D721Med (cell line): ENCODE results near the gene RANBP1.
"Not testable (repeated sequence)": the region's sequence is repeated elsewhere in the genome, so short reads cannot be mapped to it uniquely, and the experiment has no call there.

ENCODE experiments used
- DNase-seq: peaks from one replicate; pipeline ENCODE4 v3.0.0; 2011; ENCODE audit warnings: low spot score; ENCODE audit not compliant: insufficient read length
- FAIRE-seq: peaks from 2 replicates; lab custom pipeline; 2011; peaks lifted over from hg19 to GRCh38; lab: Jason Lieb, UNC
- TF ChIP-seq, protein P1 (sequence below): IDR thresholded peaks from 2 replicates; pipeline ENCODE4 v1.5.1; 2012; ENCODE audit warnings: mild to moderate bottlenecking, control low read depth; ENCODE audit not compliant: insufficient read depth; ENCODE audit errors: missing control alignments

Gene RANBP1

DNA sequence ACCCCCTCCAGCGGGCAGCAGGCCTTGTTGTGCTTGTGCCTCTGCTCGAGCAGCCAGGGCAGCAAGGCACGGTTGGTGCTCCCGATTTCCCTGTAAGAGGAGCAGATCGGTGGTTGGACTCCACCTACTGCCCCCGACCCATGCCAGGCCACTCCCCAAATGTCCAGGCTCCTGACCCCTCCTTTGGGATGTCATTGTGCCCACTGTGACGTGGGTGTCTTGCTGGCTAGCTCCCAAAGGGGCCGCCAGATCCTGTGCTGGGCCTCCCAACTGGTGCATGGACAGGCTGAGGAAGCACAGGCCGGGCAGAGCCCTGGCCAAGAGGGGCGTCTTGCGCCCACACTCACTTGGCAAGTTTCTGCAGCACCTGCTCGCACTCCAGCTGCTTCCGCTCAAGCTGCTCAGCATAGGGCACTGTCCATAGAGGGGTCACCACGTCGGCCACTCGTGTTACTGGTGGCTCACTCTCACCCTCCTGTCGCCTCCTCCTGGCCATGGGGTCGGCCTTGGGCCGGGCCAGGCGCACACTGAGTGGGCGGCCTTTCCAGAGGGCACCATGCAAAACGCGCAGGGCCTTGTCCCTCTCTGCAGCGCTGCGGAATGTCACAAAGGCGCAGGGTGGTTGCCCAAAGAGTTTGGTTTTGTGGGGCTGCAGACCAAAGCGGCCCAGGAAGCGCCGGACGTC lies at the start of gene RANBP1:
Gene RANBP1, plus strand, starts transcription at position 414 of the 685 bp plus-strand sequence. Its CDS starts 81 bp downstream, at position 495.
- no peak for DNase-seq
- TF ChIP-seq, protein P1, sequence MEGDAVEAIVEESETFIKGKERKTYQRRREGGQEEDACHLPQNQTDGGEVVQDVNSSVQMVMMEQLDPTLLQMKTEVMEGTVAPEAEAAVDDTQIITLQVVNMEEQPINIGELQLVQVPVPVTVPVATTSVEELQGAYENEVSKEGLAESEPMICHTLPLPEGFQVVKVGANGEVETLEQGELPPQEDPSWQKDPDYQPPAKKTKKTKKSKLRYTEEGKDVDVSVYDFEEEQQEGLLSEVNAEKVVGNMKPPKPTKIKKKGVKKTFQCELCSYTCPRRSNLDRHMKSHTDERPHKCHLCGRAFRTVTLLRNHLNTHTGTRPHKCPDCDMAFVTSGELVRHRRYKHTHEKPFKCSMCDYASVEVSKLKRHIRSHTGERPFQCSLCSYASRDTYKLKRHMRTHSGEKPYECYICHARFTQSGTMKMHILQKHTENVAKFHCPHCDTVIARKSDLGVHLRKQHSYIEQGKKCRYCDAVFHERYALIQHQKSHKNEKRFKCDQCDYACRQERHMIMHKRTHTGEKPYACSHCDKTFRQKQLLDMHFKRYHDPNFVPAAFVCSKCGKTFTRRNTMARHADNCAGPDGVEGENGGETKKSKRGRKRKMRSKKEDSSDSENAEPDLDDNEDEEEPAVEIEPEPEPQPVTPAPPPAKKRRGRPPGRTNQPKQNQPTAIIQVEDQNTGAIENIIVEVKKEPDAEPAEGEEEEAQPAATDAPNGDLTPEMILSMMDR = no peak
- FAIRE-seq = no peak

GRCh38 chr22:20066617-20067383 lies 49.1 kb upstream of the RANBP1 start:
- no peak for FAIRE-seq
- DNase-seq = no peak
- TF ChIP-seq, protein P1 = no peak

GRCh38 chr22:20067384-20067682 lies 48.6 kb upstream of the RANBP1 start:
- DNase-seq, FAIRE-seq: not testable (repeated sequence)

DNA sequence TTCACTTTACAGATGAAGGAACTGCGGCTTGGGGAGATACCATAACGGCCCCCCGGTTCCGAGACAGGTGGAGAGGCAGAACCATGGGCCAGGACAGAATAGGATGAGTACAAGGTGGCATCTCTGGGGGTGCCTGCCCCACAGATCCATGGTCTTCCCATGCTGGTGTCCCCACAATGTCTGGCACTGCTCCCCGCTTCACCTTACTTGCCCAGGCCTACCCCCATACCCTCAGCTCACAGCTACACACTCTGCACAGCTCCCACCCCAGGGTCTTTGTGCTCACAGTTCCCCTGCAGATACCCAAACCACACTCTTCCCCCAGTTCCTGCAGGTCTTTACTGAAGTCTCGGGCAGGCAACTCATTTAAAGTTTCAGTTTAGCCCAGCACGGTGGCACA lies 47.3 kb upstream of the RANBP1 start:
- FAIRE-seq = no peak
- TF ChIP-seq, protein P1 = no peak
- no peak for DNase-seq

DNA sequence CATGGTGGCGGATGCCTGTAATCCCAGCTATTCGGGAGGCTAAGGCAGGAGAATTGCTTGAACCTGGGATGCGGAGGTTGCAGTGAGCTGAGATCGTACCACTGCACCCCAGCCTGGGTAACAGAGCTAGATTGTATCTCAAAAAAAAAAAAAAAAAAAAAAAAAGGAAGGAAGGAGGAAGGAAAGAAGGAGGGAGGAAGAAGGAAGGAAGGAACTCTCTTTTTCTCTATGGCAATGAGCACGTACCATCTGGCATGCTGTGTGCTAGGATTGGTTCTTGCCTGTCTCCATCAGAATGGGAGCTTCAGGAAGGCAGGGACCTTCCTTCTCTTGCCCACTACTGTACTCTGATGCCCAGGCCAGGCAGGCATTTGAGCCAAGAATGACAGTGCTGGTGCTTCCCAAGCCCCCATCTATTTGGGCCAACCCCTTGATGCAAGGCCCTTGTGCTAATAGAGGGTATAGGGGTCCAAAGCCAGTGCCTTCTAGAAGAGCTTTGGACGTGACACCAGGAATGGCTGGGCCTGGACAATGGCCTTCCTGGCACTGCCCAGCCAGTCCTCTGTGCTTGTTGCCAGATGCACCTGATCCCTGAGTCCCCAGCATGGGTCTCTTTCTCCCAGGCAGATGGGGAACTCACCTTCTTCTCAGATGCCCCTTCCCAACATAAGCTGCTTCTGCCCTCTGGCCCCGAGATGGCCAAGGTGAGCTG lies 46.4 kb upstream of the RANBP1 start:
- FAIRE-seq (no peak), DNase-seq (no peak)
- TF ChIP-seq, protein P1 = no peak

- FAIRE-seq (no peak), DNase-seq (no peak)
- TF ChIP-seq, protein P1 = no peak
Measured at GRCh38 chr22:20071524-20071972, 44.4 kb upstream of the RANBP1 start.

- FAIRE-seq (no peak), DNase-seq (no peak)
- TF ChIP-seq, protein P1 = no peak
Measured at GRCh38 chr22:20076627-20077172, 39.2 kb upstream of the RANBP1 start.
